ENCODE data around the gene WASHC2A.
"Not testable (repeated sequence)": the region's sequence is repeated elsewhere in the genome, so short reads cannot be mapped to it uniquely, and the experiment has no call there.

GRCh38 chr10:50095402-50095801 lies 27.6 kb downstream of the WASHC2A start:
- TF ChIP-seq POLR2A, CTCF (IDR thresholded peaks at IDR 0.05): not testable (repeated sequence)

Measured in stomach (tissue), 4 donors.